ENCODE data around the gene FYTTD1.

- TF ChIP-seq, protein P1, sequence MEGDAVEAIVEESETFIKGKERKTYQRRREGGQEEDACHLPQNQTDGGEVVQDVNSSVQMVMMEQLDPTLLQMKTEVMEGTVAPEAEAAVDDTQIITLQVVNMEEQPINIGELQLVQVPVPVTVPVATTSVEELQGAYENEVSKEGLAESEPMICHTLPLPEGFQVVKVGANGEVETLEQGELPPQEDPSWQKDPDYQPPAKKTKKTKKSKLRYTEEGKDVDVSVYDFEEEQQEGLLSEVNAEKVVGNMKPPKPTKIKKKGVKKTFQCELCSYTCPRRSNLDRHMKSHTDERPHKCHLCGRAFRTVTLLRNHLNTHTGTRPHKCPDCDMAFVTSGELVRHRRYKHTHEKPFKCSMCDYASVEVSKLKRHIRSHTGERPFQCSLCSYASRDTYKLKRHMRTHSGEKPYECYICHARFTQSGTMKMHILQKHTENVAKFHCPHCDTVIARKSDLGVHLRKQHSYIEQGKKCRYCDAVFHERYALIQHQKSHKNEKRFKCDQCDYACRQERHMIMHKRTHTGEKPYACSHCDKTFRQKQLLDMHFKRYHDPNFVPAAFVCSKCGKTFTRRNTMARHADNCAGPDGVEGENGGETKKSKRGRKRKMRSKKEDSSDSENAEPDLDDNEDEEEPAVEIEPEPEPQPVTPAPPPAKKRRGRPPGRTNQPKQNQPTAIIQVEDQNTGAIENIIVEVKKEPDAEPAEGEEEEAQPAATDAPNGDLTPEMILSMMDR (IDR thresholded peaks at IDR 0.05): no peak
- TF ChIP-seq POLR2A (IDR thresholded peaks at IDR 0.05): no peak
- TF ChIP-seq POLR2AphosphoS5 (IDR thresholded peaks at IDR 0.05): no peak
Observed at GRCh38 chr3:197701841-197702240, 47.8 kb upstream of the FYTTD1 start.
